ENCODE results near the gene GATA5. TPM values are rescaled to one million over a fixed set of nuclear protein-coding genes. Genes with fewer than 3 reads are reported as not detected.

GATA5 gene
- total and polyA plus RNA-seq, 10 of the 15 experiments (the other 5 are each of a cell fraction or from before 2014, with no cell fraction given): not detected

- Histone ChIP-seq H3K27me3 (replicated peaks in 1 of 2; ENCODE audit: control insufficient read depth in 2 of 2, insufficient read depth in 2 of 2, low read length in 1 of 2) (peaks cover 0 to 2% of the 10 kb centered on the region in 2 experiments; a peak in 1 of 4 replicates), H3K9me3 (replicated peaks; ENCODE audit: control insufficient read depth, insufficient read depth, low read length) (no peaks in the 10 kb centered on the region), H3K36me3 (ENCODE audit: control insufficient read depth in 2 of 2, insufficient read depth in 2 of 2, low read length in 1 of 2) (no peaks in the 10 kb centered on the region), H3K9ac (ENCODE audit: control insufficient read depth, insufficient read depth, low read length) (no peak overlapping the region), H4K20me1 (ENCODE audit: control insufficient read depth, insufficient read depth) (no peaks in the 10 kb centered on the region), H3K4me2 (ENCODE audit: control insufficient read depth, insufficient read depth) (no peak overlapping the region; the same call in 1 of the 2 replicates), H2AFZ (ENCODE audit: control insufficient read depth, low read depth, low read length) (no peak overlapping the region; the same call in 1 of the 2 replicates), H3K27ac (ENCODE audit: control insufficient read depth, insufficient read depth) (no peak overlapping the region), H3K4me1 (ENCODE audit: control insufficient read depth, insufficient read depth, low read length) (peaks cover 6% of the 10 kb centered on the region), H3K79me2 (ENCODE audit: control insufficient read depth, insufficient read depth, low read length) (no peaks in the 10 kb centered on the region), H3K4me3 (no peak overlapping the region)
- DNase-seq (ENCODE audit: low read depth, low spot score): no peak
- no peak for FAIRE-seq
- ChIA-PET POLR2A (no interaction called here), SMC1A (ENCODE audit: uncharacterized antibody, unreplicated experiment) (no interaction called here), CTCF (interaction anchor here (0.6 to 1.1 kb wide), 3 partner anchors 86 to 299 kb away, joined by 3 read pairs; no protein-coding TSS in a partner anchor), RAD21 (ENCODE audit: unreplicated experiment) (interaction anchor here (1.5 kb wide), 1 partner anchor 297 kb away, joined by 6 read pairs; no protein-coding TSS in a partner anchor)
- intact Hi-C loops (cut with micrococcal nuclease; ENCODE audit: unreplicated experiment) (no loop called here), in situ Hi-C loops (cut with MboI) (no loop called here)
- 61% methylated on average over 26 of the region's 26 CpGs for WGBS (ENCODE audit: insufficient coverage, insufficient replicate concordance, low lambda C conversion rate, missing lambda C conversion rate)
- no TSS peak for BruUV-seq (replicated peaks)
- TF ChIP-seq SREBF1 (IDR thresholded peaks at IDR 0.05; ENCODE audit: low read length): no peak
- no peak for TF ChIP-seq SUZ12 (IDR thresholded peaks at IDR 0.05; ENCODE audit: unreplicated experiment)
- TF ChIP-seq NKRF (conservative IDR thresholded peaks at IDR 0.05): no peak
- no peak for TF ChIP-seq ZBTB11 (CRISPR knock-in tag; IDR thresholded peaks at IDR 0.05)
- TF ChIP-seq ATF7 (IDR thresholded peaks at IDR 0.05; ENCODE audit: low read depth): no peak
- TF ChIP-seq IRF5 (IDR thresholded peaks at IDR 0.05; ENCODE audit: borderline replicate concordance): no peak
- no peak for TF ChIP-seq E4F1 (IDR thresholded peaks at IDR 0.05; ENCODE audit: borderline replicate concordance, partially characterized antibody)
- no peak for TF ChIP-seq JUNB (IDR thresholded peaks at IDR 0.05)
- no peak for ATAC-seq
Measured at GRCh38 chr20:62494980-62495748, 19.4 kb upstream of the GATA5 start.
